ENCODE results near the gene AGMO.

The AGMO gene

GRCh38 chr7:15219758-15220157, 342.1 kb downstream of the AGMO start:
- DNase-seq (ENCODE audit: low read depth): no peak

GRCh38 chr7:15218261-15218660, 343.6 kb downstream of the AGMO start:
- no peak for DNase-seq (ENCODE audit: low read depth)

GRCh38 chr7:15215616-15216015, 346.2 kb downstream of the AGMO start:
- DNase-seq (ENCODE audit: low read depth): no peak

GRCh38 chr7:15214976-15215375, 346.8 kb downstream of the AGMO start:
- no peak for DNase-seq (ENCODE audit: low read depth)

GRCh38 chr7:15213093-15213492, 348.7 kb downstream of the AGMO start:
- no peak for DNase-seq (ENCODE audit: low read depth)

- DNase-seq (ENCODE audit: low read depth): no peak
Measured at GRCh38 chr7:15209429-15209828, 352.4 kb downstream of the AGMO start.

DNA sequence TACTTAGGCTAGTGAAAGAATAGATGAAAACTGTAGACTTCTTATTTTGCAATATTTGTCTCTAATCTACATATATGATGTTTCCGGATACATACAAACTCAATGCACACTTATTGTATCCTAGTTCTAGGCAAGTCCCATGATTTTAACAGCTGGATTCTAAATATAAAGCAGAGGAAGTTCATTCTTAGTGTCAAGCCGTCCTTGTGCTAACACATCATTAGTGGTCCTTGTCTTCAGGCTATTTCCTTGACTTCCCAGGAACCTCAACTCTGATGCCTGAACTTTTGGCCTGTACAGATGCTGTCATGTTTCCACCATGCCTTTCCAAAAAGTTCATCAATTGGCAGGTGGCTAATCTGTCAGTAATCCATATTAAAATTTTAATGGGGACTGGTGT, 357.4 kb downstream of the AGMO start:
- no peak for DNase-seq (ENCODE audit: low read depth)

DNA sequence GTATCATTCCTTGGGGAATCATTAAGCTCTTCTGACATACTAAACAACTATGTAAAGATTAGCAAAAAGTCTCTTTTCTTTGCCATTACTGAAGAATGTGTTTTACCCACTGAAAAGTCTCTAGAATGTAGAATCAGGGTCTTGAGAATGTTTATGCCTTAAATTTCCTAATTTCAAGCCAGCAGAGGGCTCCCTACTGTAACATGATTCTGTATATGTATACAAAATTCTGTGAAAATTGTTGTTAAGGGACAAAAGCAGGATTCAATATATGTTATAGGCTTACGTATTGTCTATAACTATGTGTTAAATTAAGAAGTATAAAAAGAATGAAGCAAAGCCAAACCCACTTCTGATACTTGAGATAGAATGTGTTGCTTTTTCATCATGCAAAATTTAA, 362.3 kb downstream of the AGMO start:
- DNase-seq (ENCODE audit: low read depth): peak; percentile 21

GRCh38 chr7:15197042-15197977, 364.5 kb downstream of the AGMO start:
- DNase-seq (ENCODE audit: low read depth): no peak

- DNase-seq (ENCODE audit: low read depth): peak; percentile 4
Measured at GRCh38 chr7:15178065-15178464, 383.8 kb downstream of the AGMO start.

GRCh38 chr7:15176089-15176488, 385.7 kb downstream of the AGMO start:
- no peak for DNase-seq (ENCODE audit: low read depth)

- no peak for DNase-seq (ENCODE audit: low read depth)
Measured at GRCh38 chr7:15175152-15175551, 386.7 kb downstream of the AGMO start.

DNA sequence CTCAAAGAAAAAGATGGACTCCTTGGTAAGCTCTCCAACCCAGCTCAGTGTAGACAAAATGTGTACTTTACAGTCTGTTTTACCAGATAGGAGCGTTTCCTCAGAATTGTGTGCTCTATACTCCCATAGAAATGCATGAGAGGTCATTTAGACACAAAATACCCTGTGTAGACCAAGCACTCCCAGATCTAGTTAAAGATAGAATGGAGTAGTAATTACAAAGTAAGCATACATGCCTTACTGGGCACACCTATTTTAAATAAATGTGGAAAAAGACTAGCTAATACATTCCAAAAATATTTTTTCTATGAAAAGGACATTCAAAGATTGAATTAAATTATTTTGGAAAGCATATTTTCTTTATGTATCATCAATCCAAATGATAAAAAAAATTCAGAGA, 387.3 kb downstream of the AGMO start:
- no peak for DNase-seq (ENCODE audit: low read depth)

DNA sequence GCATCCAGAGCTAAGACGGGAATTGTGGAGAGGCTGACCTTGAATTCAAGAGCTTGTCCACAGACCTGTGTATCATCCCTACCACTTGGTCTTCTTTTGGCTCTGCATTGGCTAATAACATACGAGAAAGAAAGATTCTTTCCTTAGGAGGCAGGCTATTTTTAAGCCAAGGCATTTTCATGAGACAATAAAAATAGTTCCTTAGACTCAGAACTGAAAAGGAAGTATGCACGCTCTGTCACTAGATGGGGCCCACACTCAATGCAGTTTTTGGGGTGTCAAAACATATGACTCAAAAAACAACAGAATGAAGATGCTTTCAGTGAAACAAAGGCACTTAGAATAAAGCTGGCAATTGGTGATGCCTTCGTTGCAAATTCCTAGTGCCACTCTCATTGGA, 393.3 kb downstream of the AGMO start:
- DNase-seq (ENCODE audit: low read depth): no peak

GRCh38 chr7:15167912-15168311, 393.9 kb downstream of the AGMO start:
- DNase-seq (ENCODE audit: low read depth): no peak

DNA sequence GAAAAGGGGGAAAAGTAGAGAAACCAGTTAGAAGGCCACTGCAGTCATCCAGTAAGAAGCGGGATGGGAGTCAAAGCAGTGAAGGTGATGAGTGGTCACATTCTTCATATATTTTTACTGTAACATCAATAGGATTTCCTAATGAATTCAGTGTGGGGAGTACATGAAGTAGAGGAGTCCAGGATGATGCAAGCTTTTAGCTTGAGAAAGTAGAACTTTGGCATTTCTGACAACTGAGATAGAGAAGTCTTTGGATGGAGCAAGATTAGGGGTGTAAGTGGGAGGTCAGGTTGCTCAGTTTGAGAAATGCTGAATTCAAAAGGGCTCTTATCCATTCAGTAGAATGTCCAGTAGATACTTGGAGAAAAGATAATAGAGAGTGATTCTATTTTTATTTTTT, 395.2 kb downstream of the AGMO start:
- DNase-seq (ENCODE audit: low read depth): no peak

DNA sequence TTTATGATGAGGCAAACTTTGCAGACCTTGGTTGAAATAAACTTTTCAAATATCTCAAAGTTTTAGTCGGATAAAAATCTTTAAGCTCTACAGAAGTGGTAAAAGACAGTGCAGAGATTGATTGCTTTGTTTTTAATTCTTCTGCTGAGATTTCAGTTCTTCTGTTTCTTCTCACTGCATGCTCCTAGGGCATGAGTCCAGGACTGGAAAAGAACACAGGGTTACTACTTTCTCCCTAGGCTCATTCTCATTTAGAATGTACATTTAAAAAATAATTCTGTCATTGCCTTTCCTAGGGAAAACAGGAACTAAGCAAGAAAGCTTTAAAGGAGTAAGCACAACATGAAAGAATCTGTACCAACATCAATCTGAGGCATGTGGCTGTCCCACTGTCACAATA, 402.6 kb downstream of the AGMO start:
- DNase-seq (ENCODE audit: low read depth): no peak

DNA sequence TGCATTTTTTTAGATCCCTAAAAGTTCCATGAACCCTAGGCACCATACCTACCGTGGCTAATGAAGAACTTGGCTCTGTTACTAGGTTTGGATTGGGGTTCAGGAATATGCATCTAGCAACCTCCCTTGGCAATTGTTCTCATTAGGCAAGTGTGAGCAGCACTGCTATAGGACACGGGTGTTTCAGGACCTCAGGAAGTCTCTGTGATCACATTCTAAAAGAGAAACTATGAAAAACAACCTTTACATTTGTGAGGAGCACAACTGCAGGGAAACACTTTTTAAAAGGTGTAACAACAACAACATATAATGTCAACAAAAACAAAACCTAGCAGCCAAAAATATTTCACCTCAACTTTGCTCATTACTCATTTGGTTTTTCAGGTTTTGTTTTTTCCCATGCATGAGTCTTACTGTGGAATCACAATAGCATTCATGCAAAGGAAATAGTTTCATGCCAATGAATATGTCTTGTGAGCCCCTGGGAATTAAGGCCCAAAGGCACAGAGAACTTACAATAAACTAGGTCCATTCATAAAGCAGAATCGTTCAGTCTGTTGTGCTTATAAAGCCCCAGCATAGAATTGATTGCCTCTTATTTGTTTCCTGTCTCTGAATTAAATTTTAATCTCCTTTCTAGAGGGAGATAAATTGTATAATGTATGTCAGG, 403.5 kb downstream of the AGMO start:
- DNase-seq (ENCODE audit: low read depth): no peak

Measured in iris pigment epithelial cell (primary cell).